ENCODE data around the gene SALL2. TPM values are rescaled to one million over a fixed set of nuclear protein-coding genes. Genes with fewer than 3 reads are reported as not detected.

The SALL2 gene
- total RNA-seq, 2 experiments from 2014 or later = 5.5 to 6.3 TPM

- DNase-seq = no peak
- CTCF ChIA-PET = interaction anchor here (0.6 to 2.9 kb wide), 7 partner anchors 13 to 127 kb away, joined by 3 to 16 read pairs (median 4); partner anchors contain the start of gene OR4E2
- Mint-ChIP-seq H3K4me1 (peaks cover 16% of the 10 kb centered on the region), H3K9me3 (ENCODE audit: low read depth) (no peaks in the 10 kb centered on the region), H3K27ac (peak overlapping the region; percentile 72), H3K36me3 (ENCODE audit: low read depth) (no peaks in the 10 kb centered on the region), H3K4me3 (peak overlapping the region; percentile 71), H3K27me3 (no peaks in the 10 kb centered on the region)
- POLR2A ChIA-PET = interaction anchor here (0.6 to 1.6 kb wide), 3 partner anchors 16 to 1167 kb away, joined by 4 to 12 read pairs (median 5); partner anchors contain the start of gene METTL3
- no peak for ATAC-seq
- intact Hi-C loops (cut with DNase I, micrococcal nuclease) = loop anchor here (1.0 to 2.0 kb wide), 4 partner anchors 15 to 70 kb away; partner anchors contain the start of genes METTL3 (in 2 of the 2) and CHD8 (in 1 of the 2)
Observed at GRCh38 chr14:21526672-21527317, 649 bp upstream of the SALL2 start.

GRCh38 chr14:21525571-21525961 lies 580 bp downstream of the SALL2 start:
- Mint-ChIP-seq H3K9me3 (ENCODE audit: low read depth) (no peaks in the 10 kb centered on the region), H3K4me3 (peak overlapping the region; percentile 71), H3K4me1 (peaks cover 16% of the 10 kb centered on the region), H3K27ac (peak overlapping the region; percentile 32), H3K27me3 (no peaks in the 10 kb centered on the region), H3K36me3 (ENCODE audit: low read depth) (no peaks in the 10 kb centered on the region)
- POLR2A ChIA-PET = interaction anchor here (0.6 to 1.6 kb wide), 4 partner anchors 7 to 260 kb away, joined by 3 to 12 read pairs (median 4); partner anchors contain the start of gene METTL3
- CTCF ChIA-PET = interaction anchor here (0.8 to 2.9 kb wide), 6 partner anchors 13 to 92 kb away, joined by 3 to 16 read pairs (median 3); no protein-coding TSS in a partner anchor
- ATAC-seq (peak; percentile 25), DNase-seq (peak; percentile 21)
- intact Hi-C loops (cut with DNase I, micrococcal nuclease) = no loop called here

- Mint-ChIP-seq H3K4me1 (peaks cover 16% of the 10 kb centered on the region), H3K4me3 (peak overlapping the region; percentile 71), H3K27ac (peak overlapping the region; percentile 32), H3K27me3 (no peaks in the 10 kb centered on the region), H3K9me3 (ENCODE audit: low read depth) (no peaks in the 10 kb centered on the region), H3K36me3 (ENCODE audit: low read depth) (no peaks in the 10 kb centered on the region)
- ChIA-PET CTCF (interaction anchor here (0.5 to 1.5 kb wide), 3 partner anchors 12 to 29 kb away, joined by 3 read pairs; no protein-coding TSS in a partner anchor), POLR2A (interaction anchor here (1.6 kb wide), 1 partner anchor 14 kb away, joined by 12 read pairs; the partner anchor contains the start of gene METTL3)
- intact Hi-C loops (cut with DNase I, micrococcal nuclease) = no loop called here
- DNase-seq (no peak), ATAC-seq (no peak)
Observed at GRCh38 chr14:21524575-21525490, 1.3 kb downstream of the SALL2 start.

- no peaks in the 10 kb centered on the region for H3K36me3 Mint-ChIP-seq (ENCODE audit: low read depth)
- peaks cover 16% of the 10 kb centered on the region for H3K4me1 Mint-ChIP-seq
- no peak overlapping the region for H3K27ac Mint-ChIP-seq
- H3K4me3 Mint-ChIP-seq = no peak overlapping the region
- POLR2A ChIA-PET = no interaction called here
- CTCF ChIA-PET = interaction anchor here (0.6 to 2.1 kb wide), 7 partner anchors 10 to 419 kb away, joined by 3 to 11 read pairs (median 4); no protein-coding TSS in a partner anchor
- no peaks in the 10 kb centered on the region for H3K9me3 Mint-ChIP-seq (ENCODE audit: low read depth)
- DNase-seq (no peak), ATAC-seq (no peak)
- H3K27me3 Mint-ChIP-seq = no peaks in the 10 kb centered on the region
- intact Hi-C loops (cut with DNase I, micrococcal nuclease) = no loop called here
Observed at GRCh38 chr14:21523203-21523602, 2.9 kb downstream of the SALL2 start.

GRCh38 chr14:21521501-21521900 lies 4.6 kb downstream of the SALL2 start:
- no peak overlapping the region for H3K27ac Mint-ChIP-seq
- no peaks in the 10 kb centered on the region for H3K36me3 Mint-ChIP-seq (ENCODE audit: low read depth)
- no peak overlapping the region for H3K4me3 Mint-ChIP-seq
- intact Hi-C loops (cut with DNase I, micrococcal nuclease) = no loop called here
- peaks cover 7% of the 10 kb centered on the region for H3K4me1 Mint-ChIP-seq
- H3K9me3 Mint-ChIP-seq (ENCODE audit: low read depth) = no peaks in the 10 kb centered on the region
- ChIA-PET POLR2A (no interaction called here), CTCF (interaction anchor here (1.6 to 2.1 kb wide), 2 partner anchors 8 to 23 kb away, joined by 9 to 11 read pairs; no protein-coding TSS in a partner anchor)
- no peaks in the 10 kb centered on the region for H3K27me3 Mint-ChIP-seq
- no peak for ATAC-seq
- DNase-seq = no peak

GRCh38 chr14:21520767-21521166 lies 5.4 kb downstream of the SALL2 start:
- Mint-ChIP-seq H3K4me1 (peaks cover 4% of the 10 kb centered on the region), H3K9me3 (ENCODE audit: low read depth) (no peaks in the 10 kb centered on the region), H3K27me3 (no peaks in the 10 kb centered on the region), H3K4me3 (no peak overlapping the region), H3K27ac (no peak overlapping the region), H3K36me3 (ENCODE audit: low read depth) (no peaks in the 10 kb centered on the region)
- ATAC-seq (no peak), DNase-seq (no peak)
- intact Hi-C loops (cut with DNase I, micrococcal nuclease) = no loop called here
- POLR2A ChIA-PET = no interaction called here
- CTCF ChIA-PET = no interaction called here

- H3K9me3 Mint-ChIP-seq (ENCODE audit: low read depth) = no peaks in the 10 kb centered on the region
- ChIA-PET POLR2A (interaction anchor here (0.6 kb wide), 1 partner anchor 508 kb away, joined by 3 read pairs; no protein-coding TSS in a partner anchor), CTCF (interaction anchor here (0.9 to 1.8 kb wide), 4 partner anchors 11 to 89 kb away, joined by 4 to 11 read pairs (median 4); no protein-coding TSS in a partner anchor)
- DNase-seq (no peak), ATAC-seq (no peak)
- H3K4me3 Mint-ChIP-seq = no peak overlapping the region
- H3K36me3 Mint-ChIP-seq (ENCODE audit: low read depth) = no peaks in the 10 kb centered on the region
- no peaks in the 10 kb centered on the region for H3K4me1 Mint-ChIP-seq
- intact Hi-C loops (cut with DNase I, micrococcal nuclease) = no loop called here
- H3K27me3 Mint-ChIP-seq = no peaks in the 10 kb centered on the region
- no peak overlapping the region for H3K27ac Mint-ChIP-seq
Observed at GRCh38 chr14:21518725-21519124, 7.4 kb downstream of the SALL2 start.

GRCh38 chr14:21514341-21514740 lies 11.8 kb downstream of the SALL2 start:
- CTCF ChIA-PET = interaction anchor here (1.7 to 8.0 kb wide), 3 partner anchors 8 to 36 kb away, joined by 3 to 67 read pairs (median 11); no protein-coding TSS in a partner anchor
- POLR2A ChIA-PET = interaction anchor here (1.4 kb wide), 1 partner anchor 12 kb away, joined by 4 read pairs; the partner anchor contains the start of gene SALL2
- no peak for ATAC-seq
- Mint-ChIP-seq H3K27ac (no peak overlapping the region), H3K4me3 (no peak overlapping the region), H3K4me1 (peaks cover 19% of the 10 kb centered on the region), H3K27me3 (no peaks in the 10 kb centered on the region), H3K9me3 (ENCODE audit: low read depth) (no peaks in the 10 kb centered on the region), H3K36me3 (ENCODE audit: low read depth) (peaks cover 11% of the 10 kb centered on the region)
- intact Hi-C loops (cut with DNase I, micrococcal nuclease) = loop anchor here in 1 of 2 experiments (5.0 kb wide), 1 partner anchor 1253 kb away; the partner anchor contains the start of gene OXA1L
- DNase-seq = no peak

- peak; percentile 99 for ATAC-seq
- H3K4me3 Mint-ChIP-seq = peak within 1 kb of the TSS; percentile 97
- intact Hi-C loops (cut with DNase I, micrococcal nuclease) = loop anchor here (1.0 to 5.0 kb wide), 10 partner anchors 15 to 1256 kb away; partner anchors contain the start of genes CHD8 (in 2 of the 2), SALL2 (in 2 of the 2), TOX4 (in 2 of the 2) and HNRNPC (in 1 of the 2)
Observed at GRCh38 chr14:21510735-21511657, 15.2 kb downstream of the SALL2 start, which contains the start of gene METTL3. Gene METTL3, minus strand, starts transcription at chr14:21511340. Its CDS starts 117 bp downstream, at chr14:21511223.

More at GRCh38 chr14:21510735-21511657, 15.2 kb downstream of the SALL2 start, which contains the start of gene METTL3:
- peaks cover 42% of the 10 kb centered on the region for H3K4me1 Mint-ChIP-seq
- no peaks in the 10 kb centered on the region for H3K27me3 Mint-ChIP-seq
- H3K9me3 Mint-ChIP-seq (ENCODE audit: low read depth) = no peaks in the 10 kb centered on the region
- H3K36me3 Mint-ChIP-seq (ENCODE audit: low read depth) = peaks cover 36% of the 10 kb centered on the region
- POLR2A ChIA-PET = interaction anchor here (0.5 to 2.4 kb wide), 8 partner anchors 12 to 1360 kb away, joined by 3 to 15 read pairs (median 6); partner anchors contain the start of genes CHD8, LRP10, RAB2B and SALL2
- H3K27ac Mint-ChIP-seq = peak within 1 kb of the TSS; percentile 96
- DNase-seq = peak; percentile 96
- CTCF ChIA-PET = interaction anchor here (0.7 to 8.0 kb wide), 6 partner anchors 13 to 540 kb away, joined by 3 to 67 read pairs (median 4); partner anchors contain the start of genes RAB2B and TOX4
